Liver (tissue), 9 donors: ENCODE data around the gene EML6. TPM values are rescaled to one million over a fixed set of nuclear protein-coding genes. Genes with fewer than 3 reads are reported as not detected.

Experiments
- DNase-seq: peaks from one replicate; pipeline ENCODE4 v3.0.0-alpha.2; 2017; ENCODE audit warnings: low spot score
- H3K27ac ChIP-seq, 2 donors: one replicate each; pipeline ENCODE4 v1.7.0; 2013; ENCODE audit warnings: inconsistent platforms in 2 of 2, low read length in 2 of 2, control low read depth in 1 of 2, low read depth in 1 of 2, mild to moderate bottlenecking in 1 of 2
- H3K27me3 ChIP-seq, 4 donors: one replicate each; pipeline versions ENCODE4 v1.6.1 to v1.7.0; 2013; ENCODE audit warnings: low read length in 3 of 4, inconsistent platforms in 1 of 4, mild to moderate bottlenecking in 1 of 4, moderate library complexity in 1 of 4; ENCODE audit not compliant: control insufficient read depth in 4 of 4, insufficient read depth in 4 of 4
- H3K36me3 ChIP-seq, 4 donors: one replicate each; pipeline versions ENCODE4 v1.6.1 to v1.7.0; 2013; ENCODE audit warnings: low read length in 3 of 4, mild to moderate bottlenecking in 3 of 4, low read depth in 1 of 4, moderate library complexity in 1 of 4; ENCODE audit not compliant: control insufficient read depth in 4 of 4, insufficient read depth in 3 of 4
- H3K4me1 ChIP-seq, 4 donors: one replicate each; pipeline versions ENCODE4 v1.6.1 to v1.7.0; 2013; ENCODE audit warnings: low read length in 3 of 4, mild to moderate bottlenecking in 3 of 4, moderate library complexity in 1 of 4; ENCODE audit not compliant: control insufficient read depth in 4 of 4, insufficient read depth in 4 of 4
- H3K4me3 ChIP-seq, 3 donors: one replicate each; pipeline versions ENCODE4 v1.6.1 to v1.7.0; 2013; ENCODE audit warnings: low read length in 3 of 3, control low read depth in 1 of 3, low read depth in 1 of 3, mild to moderate bottlenecking in 1 of 3
- H3K9ac ChIP-seq, 2 donors: one replicate each; pipeline ENCODE4 v1.7.0; 2013; ENCODE audit warnings: low read length in 2 of 2, mild to moderate bottlenecking in 2 of 2, moderate library complexity in 2 of 2, control low read depth in 1 of 2, low read depth in 1 of 2
- H3K9me3 ChIP-seq, 4 donors: one replicate each; pipeline versions ENCODE4 v1.6.1 to v1.7.0; 2013; ENCODE audit warnings: low read length in 3 of 4; ENCODE audit not compliant: control insufficient read depth in 4 of 4
- EGR1 ChIP-seq, 2 donors: IDR thresholded peaks; 2 replicates each; pipeline ENCODE4 v1.6.1; 2016 to 2018; ENCODE audit warnings: antibody characterized with exemption in 2 of 2, low read depth in 2 of 2
- FOXA2 ChIP-seq: IDR thresholded peaks from 2 replicates; pipeline ENCODE4 v1.6.1; 2016; ENCODE audit warnings: antibody characterized with exemption
- JUND ChIP-seq, 2 donors: IDR thresholded peaks; 2 replicates each; pipeline ENCODE4 v1.6.1; 2016; ENCODE audit warnings: antibody characterized with exemption in 2 of 2
- NR2F2 ChIP-seq: IDR thresholded peaks from 2 replicates; pipeline ENCODE4 v1.6.1; 2016; ENCODE audit warnings: antibody characterized with exemption
- REST ChIP-seq: IDR thresholded peaks from 2 replicates; pipeline ENCODE4 v1.6.1; 2016; ENCODE audit warnings: antibody characterized with exemption, mild to moderate bottlenecking
- RXRA ChIP-seq, 2 donors: IDR thresholded peaks; 2 replicates each; pipeline ENCODE4 v1.6.1; 2017 to 2018; ENCODE audit warnings: antibody characterized with exemption in 2 of 2, mild to moderate bottlenecking in 1 of 2
- SP1 ChIP-seq: IDR thresholded peaks from 2 replicates; pipeline ENCODE4 v1.6.1; 2018; ENCODE audit warnings: antibody characterized with exemption, mild to moderate bottlenecking
- TAF1 ChIP-seq: conservative IDR thresholded peaks from 2 replicates; pipeline ENCODE4 v1.6.1; 2016; ENCODE audit warnings: antibody characterized with exemption, mild to moderate bottlenecking
- YY1 ChIP-seq: IDR thresholded peaks from 2 replicates; pipeline ENCODE4 v1.6.1; 2016; ENCODE audit warnings: antibody characterized with exemption, mild to moderate bottlenecking
- WGBS: extraction: QIAGEN DNeasy Blood & Tissue Kit; methylation state at CpG from one replicate; pipeline ENCODE4 v1.1.7; 2013; 5-methylcytosine and 5-hydroxymethylcytosine counted together
- polyA plus RNA-seq, 2 donors: library from polyadenylated mRNA; stranded (reverse) in 1 of 2; unstranded in 1 of 2; fragments of 200-250 nt in 1 of 2; fragments of >200 nt in 1 of 2; fragmentation: Nextera tagmentation in 1 of 2; extraction: Ambion mirVana in 1 of 2; gene quantifications; one replicate each; pipeline versions ENCODE4 v1.2.1 to v1.2.3, GENCODE V29; 2013 to 2015
- total RNA-seq, 2 donors: library from RNA; depleted of rRNA; stranded (reverse); fragments of >200 nt; gene quantifications; one replicate each; pipeline ENCODE4 v1.2.3, GENCODE V29; 2014
- TF ChIP-seq, protein P1 (sequence below): fragments of 150-350 bp; IDR thresholded peaks from 2 replicates; pipeline ENCODE4 v1.5.1; 2017; ENCODE audit warnings: improper control_type of control experiment, low read depth, low read length; ENCODE audit not compliant: missing input control
- TF ChIP-seq, protein P2 (sequence below): IDR thresholded peaks from 2 replicates; pipeline ENCODE4 v1.6.1; 2016; ENCODE audit warnings: antibody characterized with exemption
- donor health status: healthy.
- donor health status: healthy.
- donor health status: healthy.
- donor health status: healthy.
- donor health status: healthy.

EML6 gene
- total and polyA plus RNA-seq, 4 donors = 0.33 to 3.0 (median 1.4) TPM

DNA sequence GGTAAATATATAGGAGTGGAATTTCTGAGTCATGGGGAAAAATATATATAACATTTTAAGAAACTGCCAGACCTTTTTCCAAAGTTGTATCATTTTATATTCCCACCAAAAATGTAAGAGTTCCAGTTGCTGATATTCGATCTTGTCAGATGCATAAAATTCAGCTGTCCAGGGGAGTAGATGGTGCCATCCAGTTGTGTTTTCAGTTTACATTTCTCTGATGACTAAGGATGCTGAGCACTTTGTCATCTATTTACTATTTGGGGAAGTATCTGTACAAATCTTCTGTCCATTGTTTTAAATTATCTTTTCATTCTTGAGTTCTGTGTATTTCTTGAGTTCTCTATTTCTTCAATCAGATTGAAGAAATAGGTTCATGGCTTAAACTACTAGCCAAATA lies 200.7 kb downstream of the EML6 start:
- 96% methylated on average over 1 of the region's 1 CpG for WGBS
- Histone ChIP-seq H3K27me3 (no peaks in the 10 kb centered on the region), H3K36me3 (no peaks in the 10 kb centered on the region), H3K4me1 (no peaks in the 10 kb centered on the region), H3K9me3 (no peaks in the 10 kb centered on the region), H3K4me3 (no peak overlapping the region), H3K9ac (no peak overlapping the region), H3K27ac (no peak overlapping the region)
- TF ChIP-seq FOXA2 (no peak), TAF1 (no peak), RXRA (IDR thresholded peaks at IDR 0.05) (no peak), YY1 (no peak)
- no peak for DNase-seq

- Histone ChIP-seq H3K4me3 (no peak overlapping the region), H3K9ac (no peak overlapping the region), H3K9me3 (no peaks in the 10 kb centered on the region), H3K36me3 (no peaks in the 10 kb centered on the region), H3K4me1 (no peaks in the 10 kb centered on the region), H3K27me3 (no peaks in the 10 kb centered on the region), H3K27ac (no peak overlapping the region)
- TF ChIP-seq, protein P1, sequence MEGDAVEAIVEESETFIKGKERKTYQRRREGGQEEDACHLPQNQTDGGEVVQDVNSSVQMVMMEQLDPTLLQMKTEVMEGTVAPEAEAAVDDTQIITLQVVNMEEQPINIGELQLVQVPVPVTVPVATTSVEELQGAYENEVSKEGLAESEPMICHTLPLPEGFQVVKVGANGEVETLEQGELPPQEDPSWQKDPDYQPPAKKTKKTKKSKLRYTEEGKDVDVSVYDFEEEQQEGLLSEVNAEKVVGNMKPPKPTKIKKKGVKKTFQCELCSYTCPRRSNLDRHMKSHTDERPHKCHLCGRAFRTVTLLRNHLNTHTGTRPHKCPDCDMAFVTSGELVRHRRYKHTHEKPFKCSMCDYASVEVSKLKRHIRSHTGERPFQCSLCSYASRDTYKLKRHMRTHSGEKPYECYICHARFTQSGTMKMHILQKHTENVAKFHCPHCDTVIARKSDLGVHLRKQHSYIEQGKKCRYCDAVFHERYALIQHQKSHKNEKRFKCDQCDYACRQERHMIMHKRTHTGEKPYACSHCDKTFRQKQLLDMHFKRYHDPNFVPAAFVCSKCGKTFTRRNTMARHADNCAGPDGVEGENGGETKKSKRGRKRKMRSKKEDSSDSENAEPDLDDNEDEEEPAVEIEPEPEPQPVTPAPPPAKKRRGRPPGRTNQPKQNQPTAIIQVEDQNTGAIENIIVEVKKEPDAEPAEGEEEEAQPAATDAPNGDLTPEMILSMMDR = no peak
- TF ChIP-seq EGR1 (IDR thresholded peaks at IDR 0.05; ENCODE audit: low read depth in 2 of 2) = no peak
- no peak for TF ChIP-seq SP1
- no peak for TF ChIP-seq JUND (IDR thresholded peaks at IDR 0.05)
- TF ChIP-seq, protein P2, sequence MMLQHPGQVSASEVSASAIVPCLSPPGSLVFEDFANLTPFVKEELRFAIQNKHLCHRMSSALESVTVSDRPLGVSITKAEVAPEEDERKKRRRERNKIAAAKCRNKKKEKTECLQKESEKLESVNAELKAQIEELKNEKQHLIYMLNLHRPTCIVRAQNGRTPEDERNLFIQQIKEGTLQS = no peak
- no peak for TF ChIP-seq NR2F2
- 97% methylated on average over 4 of the region's 4 CpGs for WGBS
- no peak for DNase-seq
Measured at GRCh38 chr2:54925022-54925421, 201.6 kb downstream of the EML6 start.

DNA sequence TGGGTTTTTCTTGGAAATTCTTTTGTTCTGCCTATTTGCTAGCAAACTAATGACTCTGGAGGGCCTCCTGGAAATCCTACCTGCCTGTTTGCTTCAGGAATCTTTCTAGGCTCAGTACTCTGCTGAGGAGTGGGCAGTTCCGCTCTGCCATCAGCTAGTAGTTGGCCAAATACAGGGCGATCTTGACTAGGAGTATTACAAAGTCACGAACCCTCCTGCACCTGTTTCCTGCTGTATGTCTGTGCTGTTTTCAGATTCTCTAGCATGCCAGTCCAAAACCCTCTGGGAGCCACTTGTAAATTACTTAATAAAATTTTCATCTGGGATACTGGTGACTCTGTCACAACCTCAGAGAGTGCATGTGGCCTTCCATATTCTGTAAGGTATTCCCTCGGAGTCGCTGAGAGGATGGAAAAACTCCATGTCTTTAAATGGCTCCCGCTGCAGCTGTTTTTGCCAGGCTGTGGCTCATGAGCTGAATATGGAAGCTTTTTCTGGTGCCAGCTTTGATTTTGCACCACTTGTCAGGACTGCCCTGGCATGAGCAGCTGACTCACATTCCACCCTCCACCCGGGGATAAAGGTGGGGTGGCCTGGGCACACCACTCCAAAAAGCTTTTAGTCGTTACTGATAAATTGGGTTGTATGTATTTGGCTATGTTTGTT lies 203.8 kb downstream of the EML6 start:
- H3K27ac ChIP-seq = no peak overlapping the region
- no peaks in the 10 kb centered on the region for H3K36me3 ChIP-seq
- no peak overlapping the region for H3K9ac ChIP-seq
- no peaks in the 10 kb centered on the region for H3K9me3 ChIP-seq
- H3K4me1 ChIP-seq = no peaks in the 10 kb centered on the region
- H3K4me3 ChIP-seq = no peak overlapping the region
- WGBS = 90% methylated on average over 8 of the region's 8 CpGs
- no peak for TF ChIP-seq REST
- no peaks in the 10 kb centered on the region for H3K27me3 ChIP-seq
- DNase-seq = no peak
